Measurements from ENCODE around the gene CARMIL1.

- TF ChIP-seq, protein P1, sequence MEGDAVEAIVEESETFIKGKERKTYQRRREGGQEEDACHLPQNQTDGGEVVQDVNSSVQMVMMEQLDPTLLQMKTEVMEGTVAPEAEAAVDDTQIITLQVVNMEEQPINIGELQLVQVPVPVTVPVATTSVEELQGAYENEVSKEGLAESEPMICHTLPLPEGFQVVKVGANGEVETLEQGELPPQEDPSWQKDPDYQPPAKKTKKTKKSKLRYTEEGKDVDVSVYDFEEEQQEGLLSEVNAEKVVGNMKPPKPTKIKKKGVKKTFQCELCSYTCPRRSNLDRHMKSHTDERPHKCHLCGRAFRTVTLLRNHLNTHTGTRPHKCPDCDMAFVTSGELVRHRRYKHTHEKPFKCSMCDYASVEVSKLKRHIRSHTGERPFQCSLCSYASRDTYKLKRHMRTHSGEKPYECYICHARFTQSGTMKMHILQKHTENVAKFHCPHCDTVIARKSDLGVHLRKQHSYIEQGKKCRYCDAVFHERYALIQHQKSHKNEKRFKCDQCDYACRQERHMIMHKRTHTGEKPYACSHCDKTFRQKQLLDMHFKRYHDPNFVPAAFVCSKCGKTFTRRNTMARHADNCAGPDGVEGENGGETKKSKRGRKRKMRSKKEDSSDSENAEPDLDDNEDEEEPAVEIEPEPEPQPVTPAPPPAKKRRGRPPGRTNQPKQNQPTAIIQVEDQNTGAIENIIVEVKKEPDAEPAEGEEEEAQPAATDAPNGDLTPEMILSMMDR (IDR thresholded peaks at IDR 0.05): no peak
- TF ChIP-seq POLR2AphosphoS5 (IDR thresholded peaks at IDR 0.05; ENCODE audit: insufficient read depth in 1 of 2, low read depth in 1 of 2): no peak
These were observed 31.1 kb upstream of the CARMIL1 start for GRCh38 chr6:25248123-25248522.
